Urinary bladder (tissue), 4 donors: Measurements from ENCODE around the gene KDM1B. TPM values are rescaled to one million over a fixed set of nuclear protein-coding genes. Genes with fewer than 3 reads are reported as not detected.
"Not testable (repeated sequence)": the region's sequence is repeated elsewhere in the genome, so short reads cannot be mapped to it uniquely, and the experiment has no call there.

Source experiments
- DNase-seq: peaks from one replicate; pipeline ENCODE4 v3.0.0-alpha.2; 2015; ENCODE audit errors: extremely low spot score
- H3K27ac ChIP-seq: one replicate; pipeline ENCODE4 v1.5.1; 2013; ENCODE audit warnings: low read depth, mild to moderate bottlenecking, moderate library complexity
- H3K36me3 ChIP-seq: one replicate; pipeline ENCODE4 v1.6.1; 2013; ENCODE audit warnings: mild to moderate bottlenecking, moderate library complexity; ENCODE audit not compliant: insufficient read depth
- H3K4me1 ChIP-seq: one replicate; pipeline ENCODE4 v1.6.1; 2013; ENCODE audit warnings: mild to moderate bottlenecking, moderate library complexity; ENCODE audit not compliant: insufficient read depth
- H3K4me3 ChIP-seq: one replicate; pipeline ENCODE4 v1.5.1; 2013; ENCODE audit warnings: low read depth, low read length
- WGBS: extraction: QIAGEN DNeasy Blood & Tissue Kit; methylation state at CpG from one replicate; pipeline ENCODE4 v1.1.7; 2013; 5-methylcytosine and 5-hydroxymethylcytosine counted together
- polyA plus RNA-seq: library from polyadenylated mRNA; stranded (reverse); fragments of 200-250 nt; gene quantifications from one replicate; pipeline ENCODE4 v1.2.3, GENCODE V29; 2013
- total RNA-seq: library from RNA; depleted of rRNA; stranded (reverse); fragments of >200 nt; gene quantifications from one replicate; pipeline ENCODE4 v1.2.3, GENCODE V29; 2014
- donor health status: healthy with polysubstance abuse.
- donor health status: healthy.

Gene KDM1B
- total and polyA plus RNA-seq, 2 donors, result 12.3 to 23.1 TPM

- Histone ChIP-seq H3K4me3 (no peak overlapping the region), H3K27ac (no peak overlapping the region), H3K4me1 (no peaks in the 10 kb centered on the region), H3K36me3 (peaks cover 4% of the 10 kb centered on the region)
- WGBS, result 91% methylated on average over 1 of the region's 1 CpG
- DNase-seq, result no peak
These were observed 5.7 kb downstream of the KDM1B start for GRCh38 chr6:18160911-18161310.

- Histone ChIP-seq H3K27ac (no peak overlapping the region), H3K4me1 (no peaks in the 10 kb centered on the region), H3K4me3 (no peak overlapping the region), H3K36me3 (peaks cover 4% of the 10 kb centered on the region)
- DNase-seq, result no peak
- WGBS, result 90% methylated on average over 2 of the region's 2 CpGs
These were observed 6.2 kb downstream of the KDM1B start for GRCh38 chr6:18161431-18161830.

DNA sequence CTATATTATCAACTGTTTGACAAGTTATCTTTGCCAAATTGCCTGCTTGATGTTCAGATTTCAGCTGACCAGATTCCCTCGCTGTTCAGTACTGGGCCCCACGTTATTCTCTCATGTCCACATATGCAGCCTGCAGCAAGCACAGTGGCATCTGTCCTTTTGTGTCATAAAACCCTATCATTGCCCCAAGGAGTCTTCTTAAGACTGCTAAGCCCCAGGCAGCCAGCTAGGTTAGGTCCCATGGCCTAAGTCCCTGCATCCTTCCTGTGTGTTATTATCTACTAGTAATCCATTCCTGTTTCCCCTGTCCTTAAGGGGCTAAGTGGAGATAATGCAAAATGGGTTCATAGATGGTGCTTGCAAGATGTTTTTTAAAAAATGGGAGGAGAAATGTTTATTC is 7.2 kb downstream of the KDM1B start:
- Histone ChIP-seq H3K27ac (no peak overlapping the region), H3K4me1 (no peaks in the 10 kb centered on the region), H3K4me3 (no peak overlapping the region), H3K36me3 (peaks cover 4% of the 10 kb centered on the region)
- no peak for DNase-seq
- WGBS, result 89% methylated on average over 2 of the region's 2 CpGs

DNA sequence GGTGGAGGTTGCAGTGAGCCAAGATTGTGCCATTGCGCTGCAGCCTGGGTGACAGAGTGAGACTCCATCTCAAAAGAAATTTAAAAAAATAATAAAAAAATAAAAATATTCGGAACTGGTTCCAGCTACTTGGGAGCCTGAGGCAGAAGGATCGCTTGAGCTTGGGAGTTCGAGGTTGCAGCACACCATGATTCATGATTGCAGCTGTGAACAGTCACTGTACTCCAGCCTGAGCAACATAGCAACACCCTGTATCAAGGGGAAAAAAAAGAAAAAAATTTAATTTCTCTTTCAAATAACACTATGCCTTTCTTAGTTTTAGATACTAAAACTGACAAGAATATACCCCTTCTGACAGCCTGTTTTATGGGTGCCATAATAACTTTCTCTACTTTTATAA is 10.5 kb downstream of the KDM1B start:
- no peak overlapping the region for H3K4me3 ChIP-seq
- DNase-seq, result no peak
- 97% methylated on average over 4 of the region's 4 CpGs for WGBS
- no peaks in the 10 kb centered on the region for H3K4me1 ChIP-seq
- H3K36me3 ChIP-seq, result peaks cover 4% of the 10 kb centered on the region
- H3K27ac ChIP-seq, result no peak overlapping the region

- H3K4me1 ChIP-seq, result no peaks in the 10 kb centered on the region
- WGBS, result 94% methylated on average over 2 of the region's 2 CpGs
- no peak overlapping the region for H3K27ac ChIP-seq
- no peak for DNase-seq
- peaks cover 4% of the 10 kb centered on the region for H3K36me3 ChIP-seq
- no peak overlapping the region for H3K4me3 ChIP-seq
These were observed 11.3 kb downstream of the KDM1B start for GRCh38 chr6:18166312-18167036.

GRCh38 chr6:18168264-18168663 is 13.0 kb downstream of the KDM1B start:
- Histone ChIP-seq H3K36me3 (no peaks in the 10 kb centered on the region), H3K4me1 (no peaks in the 10 kb centered on the region), H3K27ac (no peak overlapping the region), H3K4me3 (no peak overlapping the region)
- no peak for DNase-seq
- 99% methylated on average over 3 of the region's 3 CpGs for WGBS

GRCh38 chr6:18171871-18172270 is 16.6 kb downstream of the KDM1B start:
- whole genome bisulfite sequencing, result 86% methylated on average over 7 of the region's 7 CpGs
- DNase-seq, result no peak
- H3K4me1 ChIP-seq, result no peaks in the 10 kb centered on the region
- H3K27ac ChIP-seq, result no peak overlapping the region
- H3K4me3 ChIP-seq, result no peak overlapping the region
- H3K36me3 ChIP-seq, result no peaks in the 10 kb centered on the region

DNA sequence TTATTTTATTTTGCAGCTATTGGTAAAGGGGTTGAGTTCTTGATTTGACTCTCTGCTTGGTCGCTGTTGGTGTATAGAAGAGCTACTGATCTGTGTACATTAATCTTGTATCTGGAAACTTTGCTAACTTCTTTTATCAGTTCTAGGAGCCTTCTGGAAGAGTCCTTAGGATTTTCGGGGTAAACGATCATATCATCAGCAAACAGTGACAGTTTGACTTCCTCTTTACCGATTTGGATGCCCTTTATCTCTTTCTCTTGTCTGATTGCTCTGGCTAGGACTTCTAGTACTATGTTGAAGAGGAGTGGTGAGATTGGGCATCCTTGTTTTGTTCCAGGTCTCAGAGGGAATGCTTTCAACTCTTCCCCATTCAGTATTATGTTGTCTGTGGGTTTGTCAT is 21.0 kb downstream of the KDM1B start:
- not testable (repeated sequence) for H3K4me3 ChIP-seq, DNase-seq, H3K36me3 ChIP-seq, H3K27ac ChIP-seq, H3K4me1 ChIP-seq
- WGBS, result 92% methylated on average over 4 of the region's 4 CpGs

DNA sequence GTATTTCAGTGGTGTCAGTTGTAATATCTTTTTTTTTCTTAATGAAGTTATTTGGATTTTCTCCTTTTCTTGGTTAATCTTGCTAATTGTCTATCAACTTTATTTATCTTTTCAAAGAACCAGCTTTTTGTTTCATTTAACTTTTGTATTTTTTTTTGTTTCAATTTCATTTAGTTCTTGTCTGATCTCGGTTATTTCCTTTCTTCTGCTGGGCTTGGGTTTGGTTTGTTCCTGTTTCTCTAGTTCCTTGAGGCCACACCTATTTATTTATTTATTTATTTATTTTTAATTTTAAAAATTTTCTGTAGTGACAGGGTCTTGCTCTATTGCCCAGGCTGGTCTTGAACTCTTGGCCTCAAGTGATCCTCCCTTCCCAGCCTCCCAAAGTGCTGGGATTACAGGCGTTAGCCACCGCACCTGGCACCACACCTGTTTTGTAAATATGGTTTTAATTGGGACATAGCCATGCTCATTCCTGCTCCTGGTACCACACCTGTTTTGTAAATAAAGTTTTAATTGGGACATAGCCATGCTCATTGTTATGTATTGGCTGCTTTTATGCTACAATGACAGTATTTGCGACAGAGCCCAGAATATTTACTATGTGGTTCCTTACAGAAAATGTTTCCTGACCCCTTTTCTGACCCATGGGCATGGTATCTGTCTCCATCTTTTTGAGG is 22.2 kb downstream of the KDM1B start:
- 95% methylated on average over 4 of the region's 4 CpGs for whole genome bisulfite sequencing
- no peak for DNase-seq
- Histone ChIP-seq H3K36me3 (no peaks in the 10 kb centered on the region), H3K4me3 (no peak overlapping the region), H3K27ac (no peak overlapping the region), H3K4me1 (no peaks in the 10 kb centered on the region)

DNA sequence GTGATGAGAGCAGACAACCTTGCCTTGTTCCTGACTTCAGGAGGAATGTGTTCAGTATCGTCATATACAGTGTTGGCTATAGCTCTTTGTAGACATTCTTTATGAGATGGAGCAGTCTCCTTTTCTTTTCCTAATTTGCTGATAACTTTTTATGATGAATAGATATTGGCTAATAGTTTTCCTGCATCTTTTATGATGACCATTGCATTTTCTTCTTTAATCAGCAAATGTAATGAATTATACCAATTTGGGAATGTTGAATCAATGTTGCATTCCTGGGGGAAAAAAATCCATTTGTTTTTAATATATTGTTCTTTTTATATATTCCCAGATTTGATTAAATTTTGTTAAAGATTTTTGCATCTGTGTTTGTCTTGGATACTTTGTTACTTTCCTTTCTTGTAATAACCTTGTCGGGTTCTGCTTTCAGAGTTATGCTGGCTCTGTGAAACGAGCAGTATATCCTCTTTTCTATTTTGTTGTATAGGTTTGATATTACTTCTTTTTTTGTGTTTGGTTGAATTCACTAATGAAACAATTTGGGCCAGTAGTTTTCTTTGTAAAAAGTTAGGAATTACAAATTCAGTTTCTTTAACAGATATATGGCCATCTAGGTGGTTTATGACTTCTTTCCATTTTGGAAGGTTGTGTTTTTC is 23.9 kb downstream of the KDM1B start:
- Histone ChIP-seq H3K4me1 (no peaks in the 10 kb centered on the region), H3K36me3 (no peaks in the 10 kb centered on the region), H3K4me3 (no peak overlapping the region), H3K27ac (no peak overlapping the region)
- no peak for DNase-seq
- WGBS, result 85% methylated on average over 3 of the region's 3 CpGs

DNA sequence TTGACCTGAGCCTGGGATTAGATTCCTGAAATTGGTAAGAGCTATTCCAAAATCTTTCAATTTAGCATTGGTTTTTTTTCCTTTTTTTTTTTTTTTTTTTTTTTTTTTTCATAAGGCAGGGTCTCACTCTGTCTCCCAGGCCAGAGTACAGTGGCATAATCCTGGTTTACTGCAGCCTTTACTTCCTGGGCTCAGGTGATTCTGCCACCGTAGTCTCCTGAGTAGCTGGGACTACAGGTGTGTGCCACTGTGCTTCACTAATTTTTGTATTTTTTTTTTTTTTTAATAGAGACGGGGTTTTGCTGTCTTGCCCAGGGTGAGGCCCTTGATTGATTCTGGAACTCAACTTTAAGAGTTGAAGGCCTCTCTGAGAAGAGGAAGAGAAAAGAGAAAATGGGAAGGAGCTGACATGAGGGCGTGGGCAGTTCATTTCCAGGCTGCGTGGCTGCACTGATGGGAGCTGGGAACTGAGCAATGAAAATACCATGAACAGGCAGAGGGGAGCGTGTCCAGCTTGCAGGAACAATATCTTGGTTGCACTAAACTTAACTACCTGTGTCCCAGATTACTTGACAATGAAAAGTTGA is 24.6 kb downstream of the KDM1B start:
- WGBS, result 88% methylated on average over 5 of the region's 5 CpGs
- no peak for DNase-seq
- no peak overlapping the region for H3K4me3 ChIP-seq
- no peak overlapping the region for H3K27ac ChIP-seq
- no peaks in the 10 kb centered on the region for H3K4me1 ChIP-seq
- no peaks in the 10 kb centered on the region for H3K36me3 ChIP-seq

DNA sequence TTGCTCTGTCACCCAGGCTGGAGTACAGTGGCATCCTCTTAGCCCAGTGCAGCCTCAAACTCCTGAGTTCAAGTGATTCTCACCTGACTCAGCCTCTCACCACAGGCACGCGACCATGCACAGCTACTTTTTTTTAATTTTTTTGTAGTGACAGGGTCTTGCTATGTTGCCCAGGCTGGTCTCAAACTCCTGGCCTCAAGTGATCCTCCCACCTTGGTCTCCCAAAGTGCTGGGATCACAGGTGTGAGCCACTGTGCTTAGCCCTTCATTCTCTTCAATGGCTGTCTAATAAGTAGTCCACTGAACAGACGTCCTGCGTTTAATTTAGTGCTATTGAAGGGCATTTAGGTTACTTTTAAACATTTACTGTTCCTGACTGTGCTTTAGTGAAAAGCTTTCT is 27.3 kb downstream of the KDM1B start:
- 87% methylated on average over 4 of the region's 4 CpGs for WGBS
- no peaks in the 10 kb centered on the region for H3K4me1 ChIP-seq
- no peak overlapping the region for H3K4me3 ChIP-seq
- no peak for DNase-seq
- H3K27ac ChIP-seq, result no peak overlapping the region
- no peaks in the 10 kb centered on the region for H3K36me3 ChIP-seq

- Histone ChIP-seq H3K4me3 (no peak overlapping the region), H3K4me1 (no peaks in the 10 kb centered on the region), H3K27ac (no peak overlapping the region), H3K36me3 (no peaks in the 10 kb centered on the region)
- WGBS, result 61% methylated on average over 4 of the region's 4 CpGs
- DNase-seq, result no peak
These were observed 28.5 kb downstream of the KDM1B start for GRCh38 chr6:18183766-18184165.

DNA sequence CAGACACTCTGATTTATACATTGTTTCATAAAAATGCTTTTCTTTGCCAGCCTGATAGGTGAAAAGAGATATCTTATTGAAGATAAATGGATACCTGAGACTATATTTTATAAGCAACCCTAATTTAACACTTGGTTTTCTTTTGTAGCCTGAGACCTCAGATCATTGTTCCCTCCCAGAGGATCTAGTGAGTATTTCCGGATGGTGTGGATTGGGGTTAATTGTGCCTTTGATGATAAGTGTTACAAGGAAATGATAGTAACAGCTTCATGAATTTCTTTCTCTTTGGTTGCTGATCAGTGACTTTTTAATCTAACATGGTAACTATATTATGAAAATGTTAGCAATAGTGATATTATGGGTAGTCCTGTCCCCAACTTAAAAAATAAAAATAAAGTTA is 30.4 kb downstream of the KDM1B start:
- no peak for DNase-seq
- Histone ChIP-seq H3K36me3 (no peaks in the 10 kb centered on the region), H3K4me1 (no peaks in the 10 kb centered on the region), H3K4me3 (no peak overlapping the region), H3K27ac (no peak overlapping the region)
- 76% methylated on average over 1 of the region's 1 CpG for WGBS
